Esophagus (tissue), 2 donors: ENCODE data around the gene KRTAP10-9. TPM values are rescaled to one million over a fixed set of nuclear protein-coding genes. Genes with fewer than 3 reads are reported as not detected.
"Not testable (repeated sequence)": the region's sequence is repeated elsewhere in the genome, so short reads cannot be mapped to it uniquely, and the experiment has no call there.

Experiments
- H3K27ac ChIP-seq, 2 donors: one replicate each; pipeline ENCODE4 v1.5.1; 2013; ENCODE audit warnings: low read depth in 2 of 2, mild to moderate bottlenecking in 2 of 2, inconsistent platforms in 1 of 2, low read length in 1 of 2, moderate library complexity in 1 of 2
- H3K27me3 ChIP-seq, 2 donors: one replicate each; pipeline ENCODE4 v1.6.1; 2013; ENCODE audit warnings: low read length in 2 of 2, control low read depth in 1 of 2, mild to moderate bottlenecking in 1 of 2; ENCODE audit not compliant: insufficient read depth in 2 of 2, control insufficient read depth in 1 of 2
- H3K36me3 ChIP-seq, 2 donors: one replicate each; pipeline ENCODE4 v1.6.1; 2013; ENCODE audit warnings: low read length in 1 of 2; ENCODE audit not compliant: control insufficient read depth in 2 of 2, insufficient read depth in 2 of 2
- H3K4me1 ChIP-seq, 2 donors: one replicate each; pipeline ENCODE4 v1.6.1; 2013; ENCODE audit warnings: low read length in 1 of 2; ENCODE audit not compliant: control insufficient read depth in 2 of 2, insufficient read depth in 2 of 2
- H3K4me3 ChIP-seq, 2 donors: one replicate each; pipeline ENCODE4 v1.5.1; 2013; ENCODE audit warnings: low read length in 2 of 2, mild to moderate bottlenecking in 2 of 2, low read depth in 1 of 2, moderate library complexity in 1 of 2
- H3K9me3 ChIP-seq, 2 donors: one replicate each; pipeline ENCODE4 v1.6.1; 2013; ENCODE audit warnings: mild to moderate bottlenecking in 2 of 2, low read depth in 1 of 2, low read length in 1 of 2, moderate library complexity in 1 of 2; ENCODE audit not compliant: control insufficient read depth in 2 of 2, insufficient read depth in 1 of 2
- WGBS, 2 donors: extraction: QIAGEN DNeasy Blood & Tissue Kit; methylation state at CpG; one replicate each; pipeline ENCODE4 v1.1.7; 2013; 5-methylcytosine and 5-hydroxymethylcytosine counted together
- polyA plus RNA-seq, 2 donors: library from polyadenylated mRNA; stranded (reverse); fragments of 200-250 nt; gene quantifications; one replicate each; pipeline ENCODE4 v1.2.3, GENCODE V29; 2013
- donor health status: healthy with polysubstance abuse.
- donor health status: Bipolar disorder and iron deficiency.

The KRTAP10-9 gene, protein sequence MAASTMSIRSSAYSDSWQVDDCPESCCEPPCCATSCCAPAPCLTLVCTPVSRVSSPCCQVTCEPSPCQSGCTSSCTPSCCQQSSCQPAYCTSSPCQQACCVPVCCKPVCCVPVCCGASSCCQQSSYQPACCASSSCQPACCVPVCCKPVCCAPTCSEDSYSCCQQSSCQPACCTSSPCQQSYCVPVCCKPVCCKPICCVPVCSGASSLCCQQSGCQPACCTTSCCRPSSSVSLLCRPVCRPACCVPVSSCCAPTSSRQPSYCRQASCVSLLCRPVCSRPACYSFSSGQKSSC
- not detected for polyA plus RNA-seq

DNA sequence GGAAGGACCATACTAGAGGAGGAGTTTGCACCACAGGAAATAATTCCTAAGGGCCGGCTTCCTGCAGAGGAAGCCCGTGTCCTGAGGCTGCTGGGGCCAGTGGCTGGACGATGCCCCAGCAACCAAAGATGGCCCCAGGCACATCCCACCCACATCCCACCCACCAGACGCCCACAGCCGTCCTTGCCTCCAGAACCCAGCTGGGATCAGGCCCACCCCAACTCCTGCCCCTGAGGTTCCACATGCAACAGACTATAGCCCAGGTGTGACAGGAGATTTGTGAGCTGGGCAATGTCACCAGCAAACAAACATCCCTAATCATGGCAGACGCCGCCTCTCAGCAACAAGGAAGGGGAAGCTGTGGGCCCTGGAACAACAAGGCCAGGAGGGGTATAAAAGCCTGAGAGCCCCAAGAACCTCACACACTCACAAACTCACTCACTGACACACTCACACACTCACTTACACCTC, at the start of gene KRTAP10-9:
TSS of gene KRTAP10-9 (plus strand) at position 421 of the 471 bp plus-strand sequence. CDS start 79 bp downstream, outside the sequence.
- 53 to 67% methylated on average over 7 of the region's 7 CpGs for WGBS, 2 donors
- no peak within 1 kb of the TSS for H3K27ac ChIP-seq
- H3K4me1 ChIP-seq, result peaks cover 0 to 2% of the 10 kb centered on the region in 2 donors
- H3K9me3 ChIP-seq, result peaks cover 0 to 3% of the 10 kb centered on the region in 2 donors
- H3K4me3 ChIP-seq, result no peak within 1 kb of the TSS
- no peaks in the 10 kb centered on the region for H3K36me3 ChIP-seq
- no peaks in the 10 kb centered on the region for H3K27me3 ChIP-seq

DNA sequence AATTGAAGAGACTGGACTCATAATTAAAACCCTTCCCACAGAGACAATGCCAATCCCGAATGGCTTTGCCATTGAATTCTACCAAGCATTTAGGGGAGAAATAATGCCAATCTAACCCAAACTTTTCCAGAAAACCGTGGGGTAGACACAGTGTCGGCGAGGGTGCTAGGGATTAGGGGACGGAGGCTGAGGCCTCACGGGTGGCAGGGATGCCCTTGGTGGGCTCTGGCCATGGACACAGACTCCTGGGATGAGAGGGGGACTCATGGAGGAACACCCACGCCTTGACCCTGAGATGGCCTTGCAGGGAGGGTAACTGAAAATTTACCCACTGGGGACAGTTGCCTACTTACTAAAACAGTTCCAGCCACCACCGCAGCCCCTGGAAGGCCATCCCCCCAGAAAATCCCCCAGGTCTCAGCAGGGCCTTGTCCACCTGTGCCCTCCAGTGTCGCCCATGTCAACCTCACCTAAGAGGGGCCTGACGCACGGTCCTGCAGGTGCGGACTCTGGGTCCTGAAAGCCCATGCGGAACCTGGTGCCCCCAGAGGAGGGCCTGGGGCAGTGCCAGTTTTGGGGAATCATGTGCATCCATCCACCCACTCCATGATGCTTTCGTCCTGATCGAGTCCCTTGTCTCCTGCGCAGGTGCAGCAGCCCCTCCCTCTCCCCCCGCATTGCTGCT, 48.4 kb upstream of the KRTAP10-9 start:
- H3K4me3 ChIP-seq, result no peak overlapping the region
- no peaks in the 10 kb centered on the region for H3K36me3 ChIP-seq
- no peaks in the 10 kb centered on the region for H3K27me3 ChIP-seq
- peaks cover 9 to 25% of the 10 kb centered on the region in 2 donors for H3K9me3 ChIP-seq
- H3K4me1 ChIP-seq, result no peaks in the 10 kb centered on the region
- 94 to 95% methylated on average over 15 to 17 of the region's 17 CpGs for WGBS, 2 donors
- no peak overlapping the region for H3K27ac ChIP-seq

DNA sequence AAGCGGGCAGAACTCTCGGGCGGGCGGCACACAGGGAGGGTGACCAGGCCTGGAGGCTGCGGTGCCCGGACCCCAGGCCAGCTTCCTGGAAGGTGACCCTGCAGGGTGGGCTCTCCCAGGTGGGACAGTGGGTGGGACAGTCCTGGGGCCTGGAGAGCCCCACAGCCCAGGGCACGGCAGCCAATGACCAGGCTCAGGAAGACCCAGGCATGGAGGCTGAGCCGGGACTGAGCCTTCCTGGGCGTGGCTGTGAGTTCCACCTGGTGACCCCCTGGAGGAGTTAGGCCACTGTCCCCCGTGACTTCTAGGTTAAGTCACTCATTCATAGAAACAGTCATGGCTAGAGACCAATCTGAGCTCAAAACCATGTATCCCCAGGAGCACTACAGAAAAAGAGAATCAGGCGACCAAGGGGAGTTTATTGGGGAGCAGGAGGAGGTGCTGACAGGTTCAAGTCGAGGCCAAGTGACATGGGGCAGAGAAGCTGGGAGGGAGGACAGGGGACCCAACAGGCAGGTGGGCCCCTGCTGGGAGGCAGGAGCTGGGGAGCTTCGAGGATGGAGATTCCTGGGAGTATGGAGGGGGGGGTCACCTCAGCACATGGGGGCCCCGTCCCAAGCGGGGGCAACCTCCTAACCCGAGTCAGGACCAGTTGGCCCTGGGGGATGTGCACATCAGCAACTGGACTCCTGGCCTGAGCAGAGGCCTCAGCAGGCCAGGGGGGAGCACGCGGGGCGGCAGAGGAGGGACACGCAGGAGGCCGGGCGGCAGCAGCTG, 47.6 kb upstream of the KRTAP10-9 start:
- no peak overlapping the region for H3K27ac ChIP-seq
- H3K9me3 ChIP-seq, result peaks cover 9 to 25% of the 10 kb centered on the region in 2 donors
- no peak overlapping the region for H3K4me3 ChIP-seq
- H3K27me3 ChIP-seq, result no peaks in the 10 kb centered on the region
- no peaks in the 10 kb centered on the region for H3K4me1 ChIP-seq
- H3K36me3 ChIP-seq, result no peaks in the 10 kb centered on the region
- WGBS, 2 donors, result 68 to 79% methylated on average over 17 to 22 of the region's 22 CpGs

DNA sequence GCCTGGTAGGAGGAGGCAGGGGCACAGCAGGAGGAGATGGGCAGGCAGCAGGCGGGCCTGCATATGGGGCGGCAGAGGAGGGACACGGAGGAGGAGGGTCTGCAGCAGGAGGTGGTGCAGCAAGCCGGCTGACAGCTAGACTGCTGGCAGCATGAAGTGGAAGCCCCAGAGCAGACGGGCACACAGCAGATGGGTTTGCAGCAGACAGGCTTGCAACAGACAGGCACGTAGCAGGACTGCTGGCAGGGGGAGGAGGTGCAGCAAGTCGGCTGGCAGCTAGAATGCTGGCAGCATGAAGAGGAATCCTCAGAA, 47.1 kb upstream of the KRTAP10-9 start:
- WGBS, 2 donors, result 59 to 66% methylated on average over 7 of the region's 7 CpGs
- Histone ChIP-seq H3K36me3 (no peaks in the 10 kb centered on the region), H3K9me3 (peaks cover 9 to 25% of the 10 kb centered on the region in 2 donors), H3K27me3 (no peaks in the 10 kb centered on the region), H3K27ac (no peak overlapping the region), H3K4me3 (no peak overlapping the region), H3K4me1 (no peaks in the 10 kb centered on the region)

DNA sequence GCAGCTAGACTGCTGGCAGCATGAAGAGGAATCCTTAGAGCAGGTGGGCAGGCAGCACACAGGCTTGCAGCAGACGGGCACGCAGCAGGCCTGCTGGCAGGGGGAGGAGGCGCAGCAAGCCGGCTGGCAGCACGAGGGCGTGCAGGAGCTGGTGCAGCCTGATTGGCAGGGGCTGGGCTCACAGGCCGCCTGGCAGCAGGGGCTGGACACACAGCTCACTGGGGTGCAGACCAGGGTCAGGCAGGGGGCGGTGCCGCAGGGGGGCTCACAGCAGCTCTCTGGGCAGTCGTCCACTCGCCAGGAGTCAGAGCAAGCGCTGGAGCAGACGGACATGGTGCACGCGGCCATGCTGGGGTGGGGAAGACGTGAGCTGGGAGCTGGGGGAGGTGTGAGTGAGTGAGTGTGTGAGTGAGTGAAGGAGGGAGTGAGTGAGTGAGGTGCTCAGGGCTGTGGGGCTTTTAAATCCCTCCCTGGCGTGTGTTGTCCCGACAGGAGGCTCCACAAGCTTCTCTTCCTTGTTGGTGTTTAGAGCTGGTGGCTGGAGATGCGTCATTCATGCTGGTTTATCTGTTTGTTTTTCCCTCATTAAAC, 46.6 kb upstream of the KRTAP10-9 start, which contains the start of gene KRTAP10-5:
TSS of gene KRTAP10-5 (minus strand) at position 374 of the 591 bp plus-strand sequence. CDS start at position 348, 26 bp downstream.
- not testable (repeated sequence) for H3K4me3 ChIP-seq, H3K4me1 ChIP-seq, H3K27me3 ChIP-seq, H3K36me3 ChIP-seq, H3K27ac ChIP-seq
- 33 to 51% methylated on average over 18 to 19 of the region's 19 CpGs for WGBS, 2 donors
- H3K9me3 ChIP-seq, result peaks cover 9 to 25% of the 10 kb centered on the region in 2 donors

GRCh38 chr21:44581158-44581557, 45.7 kb upstream of the KRTAP10-9 start:
- no peaks in the 10 kb centered on the region for H3K4me1 ChIP-seq
- no peak overlapping the region for H3K27ac ChIP-seq
- 83 to 92% methylated on average over 3 of the region's 3 CpGs for WGBS, 2 donors
- no peak overlapping the region for H3K4me3 ChIP-seq
- H3K27me3 ChIP-seq, result peaks cover 0 to 6% of the 10 kb centered on the region in 2 donors
- H3K36me3 ChIP-seq, result no peaks in the 10 kb centered on the region
- peaks cover 9 to 24% of the 10 kb centered on the region in 2 donors for H3K9me3 ChIP-seq

GRCh38 chr21:44582055-44582454, 44.8 kb upstream of the KRTAP10-9 start:
- Histone ChIP-seq H3K27me3 (peaks cover 0 to 6% of the 10 kb centered on the region in 2 donors), H3K36me3 (no peaks in the 10 kb centered on the region), H3K4me1 (no peaks in the 10 kb centered on the region), H3K27ac (no peak overlapping the region), H3K9me3 (peaks cover 9 to 24% of the 10 kb centered on the region in 2 donors), H3K4me3 (no peak overlapping the region)
- WGBS, 2 donors, result 75% methylated on average over 15 of the region's 15 CpGs

GRCh38 chr21:44583089-44583799, 43.6 kb upstream of the KRTAP10-9 start:
- 19 to 28% methylated on average over 11 of the region's 11 CpGs for WGBS, 2 donors
- Histone ChIP-seq H3K4me1 (no peaks in the 10 kb centered on the region), H3K36me3 (no peaks in the 10 kb centered on the region), H3K27me3 (peaks cover 0 to 6% of the 10 kb centered on the region in 2 donors), H3K4me3 (no peak overlapping the region), H3K27ac (no peak overlapping the region), H3K9me3 (peaks cover 6 to 20% of the 10 kb centered on the region in 2 donors)

DNA sequence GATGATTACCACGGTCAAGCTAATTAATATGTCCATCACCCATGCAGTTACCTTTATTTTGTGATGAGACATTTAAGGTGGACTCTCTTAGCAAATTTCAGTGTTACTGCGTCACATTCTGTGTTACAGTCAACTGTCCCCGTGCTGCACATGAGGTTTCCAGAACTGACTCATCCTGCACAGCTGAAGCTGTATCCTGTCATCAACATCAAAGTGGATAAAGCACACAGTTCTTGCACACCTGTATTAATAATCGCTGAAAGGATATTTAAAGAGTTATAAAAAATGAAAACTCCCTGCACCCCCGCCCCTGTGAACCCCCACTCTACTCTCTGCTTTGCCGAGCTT, 43.1 kb upstream of the KRTAP10-9 start:
- H3K4me1 ChIP-seq, result no peaks in the 10 kb centered on the region
- H3K27ac ChIP-seq, result no peak overlapping the region
- 53 to 55% methylated on average over 6 of the region's 6 CpGs for WGBS, 2 donors
- peaks cover 6 to 20% of the 10 kb centered on the region in 2 donors for H3K9me3 ChIP-seq
- H3K27me3 ChIP-seq, result peaks cover 0 to 6% of the 10 kb centered on the region in 2 donors
- no peak overlapping the region for H3K4me3 ChIP-seq
- H3K36me3 ChIP-seq, result no peaks in the 10 kb centered on the region
